Gastroesophageal sphincter (tissue), 4 donors: Measurements from ENCODE around the gene YEATS2. TPM values are rescaled to one million over a fixed set of nuclear protein-coding genes. Genes with fewer than 3 reads are reported as not detected.
"Not testable (repeated sequence)": the region's sequence is repeated elsewhere in the genome, so short reads cannot be mapped to it uniquely, and the experiment has no call there.

ENCODE experiments used
- ATAC-seq: fragments of 150-250 bp; one replicate; pipeline ENCODE4 v1.9.1; 2016; ENCODE audit warnings: mild to moderate bottlenecking, moderate library complexity
- H3K27ac ChIP-seq, 4 donors: fragments of 200-600 bp; sonication (generic) in 3 of 4; 1 replicate in 3 of 4; 2 replicates in 1 of 4; pipeline ENCODE4 v1.5.1; 2016 to 2019
- H3K27me3 ChIP-seq: fragments of 200-600 bp; sonication (generic); one replicate; pipeline ENCODE4 v1.5.1; 2019
- H3K36me3 ChIP-seq, 2 donors: fragments of 200-600 bp; sonication (generic); one replicate each; pipeline ENCODE4 v1.5.1; 2019; ENCODE audit warnings: control low read depth in 1 of 2
- H3K4me1 ChIP-seq, 3 donors: fragments of 200-600 bp; sonication (generic); 1 replicate in 2 of 3; 2 replicates in 1 of 3; pipeline ENCODE4 v1.5.1; 2016 to 2019; ENCODE audit warnings: control low read depth in 2 of 3
- H3K4me3 ChIP-seq, 2 donors: fragments of 200-600 bp; sonication (generic); one replicate each; pipeline ENCODE4 v1.5.1; 2019; ENCODE audit warnings: mild to moderate bottlenecking in 1 of 2, moderate library complexity in 1 of 2
- H3K9me3 ChIP-seq, 3 donors: fragments of 200-600 bp; sonication (generic); one replicate each; pipeline ENCODE4 v1.5.1; 2017 to 2019; ENCODE audit warnings: control low read depth in 2 of 3
- EP300 ChIP-seq: sonication (generic); formaldehyde crosslinking; IDR thresholded peaks from one replicate; pipeline ENCODE4 v1.6.1; 2017; ENCODE audit warnings: antibody characterized with exemption, mild to moderate bottlenecking
- POLR2A ChIP-seq, 2 donors: fragments of 450-650 bp; IDR thresholded peaks; one replicate each; pipeline ENCODE4 v1.6.1; 2017; ENCODE audit warnings: antibody characterized with exemption in 2 of 2, mild to moderate bottlenecking in 2 of 2, moderate library complexity in 1 of 2
- POLR2AphosphoS5 ChIP-seq: sonication (generic); formaldehyde crosslinking; IDR thresholded peaks from one replicate; pipeline ENCODE4 v1.6.1; 2017; ENCODE audit warnings: antibody characterized with exemption
- WGBS, 2 donors: methylation state at CpG; one replicate each; pipeline ENCODE4 v1.1.5; 2018; ENCODE audit warnings: low coverage in 1 of 2; 5-methylcytosine and 5-hydroxymethylcytosine counted together
- total RNA-seq, 4 donors: library from RNA; depleted of rRNA; stranded (reverse); fragments of >200 nt; gene quantifications; one replicate each; pipeline ENCODE4 v1.1.0, GENCODE V29; 2016
- TF ChIP-seq, protein P1 (sequence below), 4 experiments: fragments of 200-600 bp in 2 of 4; fragments of 450-650 bp in 2 of 4; sonication (generic) in 1 of 4; IDR thresholded peaks; one replicate each; pipeline ENCODE4 v1.5.1; 2017 to 2019; ENCODE audit warnings: antibody characterized with exemption in 4 of 4, mild to moderate bottlenecking in 2 of 4, moderate library complexity in 2 of 4

The YEATS2 gene
- total RNA-seq, 4 donors from 2014 or later: 19.3 to 33.1 (median 27.6) TPM

DNA sequence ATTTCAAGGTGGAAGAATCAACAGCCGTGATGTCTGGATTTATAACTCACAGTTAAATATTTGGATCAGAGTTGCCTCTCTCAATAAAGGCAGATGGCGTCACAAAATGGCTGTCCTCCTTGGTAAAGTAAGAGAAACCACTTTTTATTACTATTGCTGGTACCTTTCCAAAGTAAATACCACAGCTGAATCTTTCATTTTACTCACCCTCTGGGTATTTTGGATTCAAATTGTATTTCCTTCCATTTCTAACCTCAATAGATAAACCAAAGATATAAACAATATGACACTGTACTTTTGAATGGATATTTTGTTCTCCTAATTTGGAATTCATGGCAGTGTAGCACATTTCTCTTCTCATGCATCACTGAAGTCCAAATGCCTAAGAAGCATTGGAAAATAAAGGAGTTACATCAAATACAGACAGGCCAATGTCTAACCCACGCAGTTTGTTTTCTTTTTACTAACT, 32.6 kb upstream of the YEATS2 start:
- Histone ChIP-seq H3K36me3 (peaks cover 0 to 67% of the 10 kb centered on the region in 2 donors), H3K4me1 (peaks cover 0 to 45% (median 7%) of the 10 kb centered on the region in 3 donors), H3K9me3 (no peaks in the 10 kb centered on the region), H3K27me3 (no peaks in the 10 kb centered on the region), H3K27ac (peak overlapping the region; percentile 34 to 77 (median 58)), H3K4me3 (no peak overlapping the region)
- WGBS, 2 donors: 25 to 30% methylated on average over 3 of the region's 3 CpGs
- ATAC-seq: no peak
- peak; percentile 29 for TF ChIP-seq POLR2AphosphoS5
- no peak for TF ChIP-seq POLR2A (IDR thresholded peaks at IDR 0.05)

GRCh38 chr3:183680061-183680460, 17.5 kb upstream of the YEATS2 start:
- TF ChIP-seq, protein P1, sequence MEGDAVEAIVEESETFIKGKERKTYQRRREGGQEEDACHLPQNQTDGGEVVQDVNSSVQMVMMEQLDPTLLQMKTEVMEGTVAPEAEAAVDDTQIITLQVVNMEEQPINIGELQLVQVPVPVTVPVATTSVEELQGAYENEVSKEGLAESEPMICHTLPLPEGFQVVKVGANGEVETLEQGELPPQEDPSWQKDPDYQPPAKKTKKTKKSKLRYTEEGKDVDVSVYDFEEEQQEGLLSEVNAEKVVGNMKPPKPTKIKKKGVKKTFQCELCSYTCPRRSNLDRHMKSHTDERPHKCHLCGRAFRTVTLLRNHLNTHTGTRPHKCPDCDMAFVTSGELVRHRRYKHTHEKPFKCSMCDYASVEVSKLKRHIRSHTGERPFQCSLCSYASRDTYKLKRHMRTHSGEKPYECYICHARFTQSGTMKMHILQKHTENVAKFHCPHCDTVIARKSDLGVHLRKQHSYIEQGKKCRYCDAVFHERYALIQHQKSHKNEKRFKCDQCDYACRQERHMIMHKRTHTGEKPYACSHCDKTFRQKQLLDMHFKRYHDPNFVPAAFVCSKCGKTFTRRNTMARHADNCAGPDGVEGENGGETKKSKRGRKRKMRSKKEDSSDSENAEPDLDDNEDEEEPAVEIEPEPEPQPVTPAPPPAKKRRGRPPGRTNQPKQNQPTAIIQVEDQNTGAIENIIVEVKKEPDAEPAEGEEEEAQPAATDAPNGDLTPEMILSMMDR (IDR thresholded peaks at IDR 0.05): no peak
- TF ChIP-seq EP300: no peak
- no peak for TF ChIP-seq POLR2A (IDR thresholded peaks at IDR 0.05)
- TF ChIP-seq POLR2AphosphoS5: no peak
- Histone ChIP-seq H3K9me3 (no peaks in the 10 kb centered on the region), H3K4me3 (no peak overlapping the region), H3K4me1 (no peaks in the 10 kb centered on the region), H3K36me3 (peaks cover 0 to 70% of the 10 kb centered on the region in 2 donors), H3K27me3 (no peaks in the 10 kb centered on the region), H3K27ac (no peak overlapping the region)
- no peak for ATAC-seq
- 80% methylated on average over 3 of the region's 3 CpGs; no CpG with 5 or more reads in 1 of the 2 donors for WGBS, 2 donors

GRCh38 chr3:183687705-183688104, 9.9 kb upstream of the YEATS2 start:
- no peak for ATAC-seq
- H3K36me3 ChIP-seq: peaks cover 0 to 6% of the 10 kb centered on the region in 2 donors
- no peak for TF ChIP-seq POLR2AphosphoS5
- no peak for TF ChIP-seq POLR2A (IDR thresholded peaks at IDR 0.05)
- TF ChIP-seq EP300: no peak
- TF ChIP-seq, protein P1 (IDR thresholded peaks at IDR 0.05): no peak
- WGBS, 2 donors: 73 to 88% methylated on average over 5 to 6 of the region's 6 CpGs
- H3K27ac ChIP-seq: no peak overlapping the region
- no peaks in the 10 kb centered on the region for H3K4me1 ChIP-seq
- H3K4me3 ChIP-seq: no peak overlapping the region
- H3K27me3 ChIP-seq: no peaks in the 10 kb centered on the region
- no peaks in the 10 kb centered on the region for H3K9me3 ChIP-seq

- Histone ChIP-seq H3K36me3 (no peaks in the 10 kb centered on the region), H3K27me3 (no peaks in the 10 kb centered on the region), H3K4me3 (no peak overlapping the region), H3K27ac (no peak overlapping the region), H3K9me3 (no peaks in the 10 kb centered on the region), H3K4me1 (no peaks in the 10 kb centered on the region)
- no peak for ATAC-seq
- 100% methylated on average over 2 to 3 of the region's 3 CpGs for WGBS, 2 donors
- TF ChIP-seq POLR2AphosphoS5: no peak
- no peak for TF ChIP-seq POLR2A (IDR thresholded peaks at IDR 0.05)
- TF ChIP-seq, protein P1 (IDR thresholded peaks at IDR 0.05): no peak
- no peak for TF ChIP-seq EP300
Measured at GRCh38 chr3:183688874-183689273, 8.7 kb upstream of the YEATS2 start.

GRCh38 chr3:183689621-183690020, 8.0 kb upstream of the YEATS2 start:
- not testable (repeated sequence) for H3K9me3 ChIP-seq, ATAC-seq, H3K27me3 ChIP-seq, H3K27ac ChIP-seq, H3K4me3 ChIP-seq, H3K36me3 ChIP-seq, H3K4me1 ChIP-seq
- 71% methylated on average over 1 of the region's 5 CpGs; no CpG with 5 or more reads in 1 of the 2 donors for WGBS, 2 donors

DNA sequence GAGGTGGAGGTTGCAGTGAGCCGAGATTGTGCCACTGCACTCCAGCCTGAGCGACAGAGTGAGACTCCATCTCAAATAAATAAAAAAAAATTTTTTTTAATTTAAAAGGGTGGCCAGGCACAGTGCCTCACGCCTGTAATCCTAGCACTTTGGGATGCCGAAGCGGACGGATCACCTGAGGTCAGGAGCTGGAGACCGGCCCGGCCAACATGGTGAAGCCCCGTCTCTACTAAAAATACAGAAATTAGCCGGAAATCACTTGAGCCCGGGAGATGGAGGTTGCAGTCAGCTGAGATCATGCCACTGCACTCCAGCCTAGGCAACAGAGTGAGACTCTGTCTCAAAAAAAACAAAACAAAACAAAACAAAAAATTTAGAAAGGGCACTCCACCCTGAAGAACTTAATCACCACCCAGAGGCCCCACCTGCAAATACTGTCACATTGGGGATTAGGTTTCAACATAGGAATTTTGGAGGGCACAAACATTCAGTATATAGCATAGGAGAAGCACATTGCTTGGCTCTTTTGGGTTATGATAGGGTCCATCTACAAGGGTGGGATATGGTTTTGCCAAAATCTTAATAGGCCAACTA, 7.1 kb upstream of the YEATS2 start:
- H3K27me3 ChIP-seq: no peaks in the 10 kb centered on the region
- no peak overlapping the region for H3K27ac ChIP-seq
- no peaks in the 10 kb centered on the region for H3K4me1 ChIP-seq
- no peaks in the 10 kb centered on the region for H3K9me3 ChIP-seq
- 96% methylated on average over 11 of the region's 11 CpGs; no CpG with 5 or more reads in 1 of the 2 donors for WGBS, 2 donors
- H3K36me3 ChIP-seq: no peaks in the 10 kb centered on the region
- TF ChIP-seq, protein P1 (IDR thresholded peaks at IDR 0.05): no peak
- no peak for TF ChIP-seq POLR2AphosphoS5
- no peak for ATAC-seq
- H3K4me3 ChIP-seq: no peak overlapping the region
